ENCODE data around the gene IGSF9.

- TF ChIP-seq, protein P1, sequence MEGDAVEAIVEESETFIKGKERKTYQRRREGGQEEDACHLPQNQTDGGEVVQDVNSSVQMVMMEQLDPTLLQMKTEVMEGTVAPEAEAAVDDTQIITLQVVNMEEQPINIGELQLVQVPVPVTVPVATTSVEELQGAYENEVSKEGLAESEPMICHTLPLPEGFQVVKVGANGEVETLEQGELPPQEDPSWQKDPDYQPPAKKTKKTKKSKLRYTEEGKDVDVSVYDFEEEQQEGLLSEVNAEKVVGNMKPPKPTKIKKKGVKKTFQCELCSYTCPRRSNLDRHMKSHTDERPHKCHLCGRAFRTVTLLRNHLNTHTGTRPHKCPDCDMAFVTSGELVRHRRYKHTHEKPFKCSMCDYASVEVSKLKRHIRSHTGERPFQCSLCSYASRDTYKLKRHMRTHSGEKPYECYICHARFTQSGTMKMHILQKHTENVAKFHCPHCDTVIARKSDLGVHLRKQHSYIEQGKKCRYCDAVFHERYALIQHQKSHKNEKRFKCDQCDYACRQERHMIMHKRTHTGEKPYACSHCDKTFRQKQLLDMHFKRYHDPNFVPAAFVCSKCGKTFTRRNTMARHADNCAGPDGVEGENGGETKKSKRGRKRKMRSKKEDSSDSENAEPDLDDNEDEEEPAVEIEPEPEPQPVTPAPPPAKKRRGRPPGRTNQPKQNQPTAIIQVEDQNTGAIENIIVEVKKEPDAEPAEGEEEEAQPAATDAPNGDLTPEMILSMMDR (IDR thresholded peaks at IDR 0.05; ENCODE audit: poor library complexity, severe bottlenecking): no peak
- TF ChIP-seq EZH2 (IDR thresholded peaks at IDR 0.05; ENCODE audit: borderline replicate concordance, insufficient read depth, low read length, poor library complexity, severe bottlenecking) (no peak), EP300 (conservative IDR thresholded peaks at IDR 0.05; ENCODE audit: poor library complexity, severe bottlenecking) (no peak), POLR2AphosphoS5 (IDR thresholded peaks at IDR 0.05) (no peak)
- TF ChIP-seq, protein P2, sequence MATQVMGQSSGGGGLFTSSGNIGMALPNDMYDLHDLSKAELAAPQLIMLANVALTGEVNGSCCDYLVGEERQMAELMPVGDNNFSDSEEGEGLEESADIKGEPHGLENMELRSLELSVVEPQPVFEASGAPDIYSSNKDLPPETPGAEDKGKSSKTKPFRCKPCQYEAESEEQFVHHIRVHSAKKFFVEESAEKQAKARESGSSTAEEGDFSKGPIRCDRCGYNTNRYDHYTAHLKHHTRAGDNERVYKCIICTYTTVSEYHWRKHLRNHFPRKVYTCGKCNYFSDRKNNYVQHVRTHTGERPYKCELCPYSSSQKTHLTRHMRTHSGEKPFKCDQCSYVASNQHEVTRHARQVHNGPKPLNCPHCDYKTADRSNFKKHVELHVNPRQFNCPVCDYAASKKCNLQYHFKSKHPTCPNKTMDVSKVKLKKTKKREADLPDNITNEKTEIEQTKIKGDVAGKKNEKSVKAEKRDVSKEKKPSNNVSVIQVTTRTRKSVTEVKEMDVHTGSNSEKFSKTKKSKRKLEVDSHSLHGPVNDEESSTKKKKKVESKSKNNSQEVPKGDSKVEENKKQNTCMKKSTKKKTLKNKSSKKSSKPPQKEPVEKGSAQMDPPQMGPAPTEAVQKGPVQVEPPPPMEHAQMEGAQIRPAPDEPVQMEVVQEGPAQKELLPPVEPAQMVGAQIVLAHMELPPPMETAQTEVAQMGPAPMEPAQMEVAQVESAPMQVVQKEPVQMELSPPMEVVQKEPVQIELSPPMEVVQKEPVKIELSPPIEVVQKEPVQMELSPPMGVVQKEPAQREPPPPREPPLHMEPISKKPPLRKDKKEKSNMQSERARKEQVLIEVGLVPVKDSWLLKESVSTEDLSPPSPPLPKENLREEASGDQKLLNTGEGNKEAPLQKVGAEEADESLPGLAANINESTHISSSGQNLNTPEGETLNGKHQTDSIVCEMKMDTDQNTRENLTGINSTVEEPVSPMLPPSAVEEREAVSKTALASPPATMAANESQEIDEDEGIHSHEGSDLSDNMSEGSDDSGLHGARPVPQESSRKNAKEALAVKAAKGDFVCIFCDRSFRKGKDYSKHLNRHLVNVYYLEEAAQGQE (IDR thresholded peaks at IDR 0.05; ENCODE audit: borderline replicate concordance): no peak
Observed at GRCh38 chr1:159980786-159981185, 35.4 kb upstream of the IGSF9 start.

Measured in neural cell (in vitro differentiated cells).